Panc1 (cell line): ENCODE data around the gene LIX1L.

Experiments used
- POLR2AphosphoS5 ChIP-seq: IDR thresholded peaks from 2 replicates; pipeline ENCODE4 v1.6.1; 2012; ENCODE audit warnings: mild to moderate bottlenecking, low read depth, low read length, moderate library complexity
- SIN3A ChIP-seq: IDR thresholded peaks from 2 replicates; pipeline ENCODE4 v1.6.1; 2012; ENCODE audit warnings: low read depth, mild to moderate bottlenecking, low read length, moderate library complexity, borderline replicate concordance; ENCODE audit not compliant: insufficient read depth
- TF ChIP-seq, protein P1 (sequence below): fragments of 450-650 bp; IDR thresholded peaks from 2 replicates; pipeline ENCODE4 v1.5.1; 2017; ENCODE audit warnings: mild to moderate bottlenecking
- TF ChIP-seq, protein P2 (sequence below), 2 experiments: IDR thresholded peaks; 2 replicates each; pipeline ENCODE4 v1.6.1; 2011 to 2012; ENCODE audit warnings: low read depth in 2 of 2, control low read depth in 1 of 2, low read length in 1 of 2, mild to moderate bottlenecking in 1 of 2, moderate library complexity in 1 of 2; ENCODE audit not compliant: insufficient read depth in 1 of 2

DNA sequence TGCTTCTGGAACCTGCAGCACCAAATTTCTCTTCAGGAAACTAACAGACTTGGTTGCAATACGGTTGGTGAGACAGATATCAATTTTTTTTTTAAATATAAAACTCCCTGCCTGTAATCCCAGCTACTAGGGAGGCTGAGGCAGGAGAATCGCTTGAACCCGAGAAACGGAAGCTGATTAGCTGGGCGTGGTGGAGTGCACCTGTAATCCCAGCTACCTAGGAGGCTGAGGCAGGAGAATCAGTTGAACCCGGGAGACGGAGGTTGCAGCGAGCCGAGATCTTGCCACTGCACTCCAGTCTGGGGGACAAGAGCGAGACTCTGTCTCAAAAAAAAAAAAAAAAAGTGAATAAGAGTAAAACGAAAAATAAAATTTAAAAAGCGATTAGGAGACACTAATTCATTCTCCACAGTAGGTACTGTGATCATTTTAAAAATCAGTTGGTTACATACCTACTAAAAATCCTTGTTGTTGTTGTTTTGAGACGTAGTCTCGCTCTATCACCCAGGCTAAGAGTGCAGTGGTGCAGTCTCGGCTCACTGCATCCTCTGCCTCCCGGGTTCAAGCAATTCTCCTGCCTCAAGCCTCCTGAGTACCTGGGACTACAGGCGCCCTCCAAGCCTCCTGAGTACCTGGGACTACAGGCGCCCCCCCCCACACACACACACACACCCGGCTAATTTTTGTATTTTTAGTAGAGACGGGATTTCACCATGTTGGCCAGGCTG lies 29.7 kb downstream of the LIX1L start:
- TF ChIP-seq, protein P1, sequence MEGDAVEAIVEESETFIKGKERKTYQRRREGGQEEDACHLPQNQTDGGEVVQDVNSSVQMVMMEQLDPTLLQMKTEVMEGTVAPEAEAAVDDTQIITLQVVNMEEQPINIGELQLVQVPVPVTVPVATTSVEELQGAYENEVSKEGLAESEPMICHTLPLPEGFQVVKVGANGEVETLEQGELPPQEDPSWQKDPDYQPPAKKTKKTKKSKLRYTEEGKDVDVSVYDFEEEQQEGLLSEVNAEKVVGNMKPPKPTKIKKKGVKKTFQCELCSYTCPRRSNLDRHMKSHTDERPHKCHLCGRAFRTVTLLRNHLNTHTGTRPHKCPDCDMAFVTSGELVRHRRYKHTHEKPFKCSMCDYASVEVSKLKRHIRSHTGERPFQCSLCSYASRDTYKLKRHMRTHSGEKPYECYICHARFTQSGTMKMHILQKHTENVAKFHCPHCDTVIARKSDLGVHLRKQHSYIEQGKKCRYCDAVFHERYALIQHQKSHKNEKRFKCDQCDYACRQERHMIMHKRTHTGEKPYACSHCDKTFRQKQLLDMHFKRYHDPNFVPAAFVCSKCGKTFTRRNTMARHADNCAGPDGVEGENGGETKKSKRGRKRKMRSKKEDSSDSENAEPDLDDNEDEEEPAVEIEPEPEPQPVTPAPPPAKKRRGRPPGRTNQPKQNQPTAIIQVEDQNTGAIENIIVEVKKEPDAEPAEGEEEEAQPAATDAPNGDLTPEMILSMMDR = no peak
- TF ChIP-seq, protein P2, sequence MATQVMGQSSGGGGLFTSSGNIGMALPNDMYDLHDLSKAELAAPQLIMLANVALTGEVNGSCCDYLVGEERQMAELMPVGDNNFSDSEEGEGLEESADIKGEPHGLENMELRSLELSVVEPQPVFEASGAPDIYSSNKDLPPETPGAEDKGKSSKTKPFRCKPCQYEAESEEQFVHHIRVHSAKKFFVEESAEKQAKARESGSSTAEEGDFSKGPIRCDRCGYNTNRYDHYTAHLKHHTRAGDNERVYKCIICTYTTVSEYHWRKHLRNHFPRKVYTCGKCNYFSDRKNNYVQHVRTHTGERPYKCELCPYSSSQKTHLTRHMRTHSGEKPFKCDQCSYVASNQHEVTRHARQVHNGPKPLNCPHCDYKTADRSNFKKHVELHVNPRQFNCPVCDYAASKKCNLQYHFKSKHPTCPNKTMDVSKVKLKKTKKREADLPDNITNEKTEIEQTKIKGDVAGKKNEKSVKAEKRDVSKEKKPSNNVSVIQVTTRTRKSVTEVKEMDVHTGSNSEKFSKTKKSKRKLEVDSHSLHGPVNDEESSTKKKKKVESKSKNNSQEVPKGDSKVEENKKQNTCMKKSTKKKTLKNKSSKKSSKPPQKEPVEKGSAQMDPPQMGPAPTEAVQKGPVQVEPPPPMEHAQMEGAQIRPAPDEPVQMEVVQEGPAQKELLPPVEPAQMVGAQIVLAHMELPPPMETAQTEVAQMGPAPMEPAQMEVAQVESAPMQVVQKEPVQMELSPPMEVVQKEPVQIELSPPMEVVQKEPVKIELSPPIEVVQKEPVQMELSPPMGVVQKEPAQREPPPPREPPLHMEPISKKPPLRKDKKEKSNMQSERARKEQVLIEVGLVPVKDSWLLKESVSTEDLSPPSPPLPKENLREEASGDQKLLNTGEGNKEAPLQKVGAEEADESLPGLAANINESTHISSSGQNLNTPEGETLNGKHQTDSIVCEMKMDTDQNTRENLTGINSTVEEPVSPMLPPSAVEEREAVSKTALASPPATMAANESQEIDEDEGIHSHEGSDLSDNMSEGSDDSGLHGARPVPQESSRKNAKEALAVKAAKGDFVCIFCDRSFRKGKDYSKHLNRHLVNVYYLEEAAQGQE (IDR thresholded peaks at IDR 0.05; ENCODE audit: insufficient read depth in 1 of 2, low read depth in 2 of 2, low read length in 1 of 2) = no peak
- TF ChIP-seq SIN3A (no peak), POLR2AphosphoS5 (no peak)
